ENCODE data around the gene ZFP3.
"Not testable (repeated sequence)": the region's sequence is repeated elsewhere in the genome, so short reads cannot be mapped to it uniquely, and the experiment has no call there.

Gene ZFP3

DNA sequence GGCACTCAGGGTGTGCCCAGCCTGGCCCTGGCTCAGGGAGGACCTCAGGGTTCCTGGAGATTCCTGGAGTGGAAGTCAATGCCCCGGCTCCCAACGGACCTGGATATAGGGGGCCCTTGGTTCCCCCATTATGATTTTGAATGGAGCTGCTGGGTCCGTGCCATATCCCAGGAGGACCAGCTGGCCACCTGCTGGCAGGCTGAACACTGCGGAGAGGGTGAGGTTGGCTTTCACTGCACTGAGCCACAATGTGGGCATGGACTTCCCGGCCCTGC is 61.1 kb downstream of the ZFP3 start:
- DNase-seq, result no peak

DNA sequence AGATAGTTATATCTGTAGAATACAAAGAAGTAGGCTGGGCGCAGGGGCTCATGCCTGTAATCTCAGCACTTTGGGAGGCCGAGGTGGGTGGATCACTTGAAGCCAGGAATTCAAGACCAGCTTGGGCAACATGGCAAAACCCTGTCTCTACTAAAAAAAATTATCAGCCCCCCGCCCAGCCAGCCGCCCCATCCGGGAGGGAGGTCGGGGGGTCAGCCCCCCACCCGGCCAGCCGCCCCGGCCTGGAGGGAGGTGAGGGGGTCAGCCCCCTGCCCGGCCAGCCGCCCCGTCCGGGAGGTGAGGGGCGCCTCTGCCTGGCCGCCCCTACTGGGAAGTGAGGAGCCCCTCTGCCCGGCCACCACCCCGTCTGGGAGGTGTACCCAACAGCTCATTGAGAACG is 64.6 kb downstream of the ZFP3 start:
- DNase-seq, result not testable (repeated sequence)
